Small intestine (tissue), 16 donors: ENCODE data around the gene ITGA5. TPM values are rescaled to one million over a fixed set of nuclear protein-coding genes. Genes with fewer than 3 reads are reported as not detected.

Experiments
- DNase-seq, 2 donors: peaks; one replicate each; pipeline versions ENCODE4 v3.0.0 to v3.0.0-alpha.2; 2013
- FAIRE-seq: peaks from 2 replicates; lab custom pipeline; 2012; peaks lifted over from hg19 to GRCh38; lab: Jason Lieb, UNC
- H3K27ac ChIP-seq, 3 donors: one replicate each; pipeline ENCODE4 v1.5.1; 2013; ENCODE audit warnings: low read length in 2 of 3, mild to moderate bottlenecking in 2 of 3, control low read depth in 1 of 3, inconsistent platforms in 1 of 3, low read depth in 1 of 3, moderate library complexity in 1 of 3
- H3K27me3 ChIP-seq, 3 donors: one replicate each; pipeline ENCODE4 v1.6.1; 2013; ENCODE audit warnings: low read length in 3 of 3, inconsistent platforms in 1 of 3; ENCODE audit not compliant: control insufficient read depth in 3 of 3, insufficient read depth in 3 of 3
- H3K36me3 ChIP-seq, 3 donors: one replicate each; pipeline ENCODE4 v1.6.1; 2013; ENCODE audit warnings: low read length in 3 of 3, inconsistent platforms in 1 of 3, low read depth in 1 of 3, mild to moderate bottlenecking in 1 of 3, moderate library complexity in 1 of 3; ENCODE audit not compliant: control insufficient read depth in 3 of 3, insufficient read depth in 2 of 3
- H3K4me1 ChIP-seq, 3 donors: one replicate each; pipeline ENCODE4 v1.6.1; 2013; ENCODE audit warnings: low read length in 2 of 3, inconsistent platforms in 1 of 3, low read depth in 1 of 3, mild to moderate bottlenecking in 1 of 3, moderate library complexity in 1 of 3; ENCODE audit not compliant: control insufficient read depth in 3 of 3, insufficient read depth in 2 of 3
- H3K4me3 ChIP-seq, 3 donors: one replicate each; pipeline ENCODE4 v1.5.1; 2013; ENCODE audit warnings: low read length in 3 of 3, control low read depth in 1 of 3, inconsistent platforms in 1 of 3, low read depth in 1 of 3, mild to moderate bottlenecking in 1 of 3, moderate library complexity in 1 of 3
- H3K9me3 ChIP-seq, 2 donors: one replicate each; pipeline ENCODE4 v1.6.1; 2013; ENCODE audit warnings: low read depth in 1 of 2, low read length in 1 of 2; ENCODE audit not compliant: control insufficient read depth in 2 of 2, insufficient read depth in 1 of 2
- WGBS, 3 donors: extraction: QIAGEN DNeasy Blood & Tissue Kit; methylation state at CpG; one replicate each; pipeline ENCODE4 v1.1.7; 2013; 5-methylcytosine and 5-hydroxymethylcytosine counted together
- long read RNA-seq, 10 donors: transcript quantifications; one replicate each; lab custom pipeline, GENCODE V29; 2026
- polyA plus RNA-seq, 4 donors: library from polyadenylated mRNA; stranded (reverse) in 3 of 4; unstranded in 1 of 4; fragments of 200-250 nt in 3 of 4; fragments of 120-200 nt in 1 of 4; gene quantifications; one replicate each; pipeline versions ENCODE4 v1.2.1 to v1.2.3, GENCODE V29; 2013
- donor health status: healthy with polysubstance abuse.
- donor health status: control.
- donor health status: control.
- donor health status: Bipolar disorder and iron deficiency.
- donor health status: healthy.

ITGA5 gene
- 10 to 100 TPM in 2 of 4 donors, 1 to 10 TPM in 2; 1.8 to 60.7 (median 7.9) TPM for polyA plus RNA-seq
- long read RNA-seq, donor 1, result 0 reads
- long read RNA-seq, donor 2, result 0 reads
- long read RNA-seq, donor 3, result 0 reads
- long read RNA-seq, donor 4, result 0 reads
- long read RNA-seq, donor 5, result 0 reads
- long read RNA-seq, donor 6, result 0 reads
- long read RNA-seq, donor 7, result 0 reads
- long read RNA-seq, donor 8, full-length matches to known transcripts, result 1 of 1 reads
- long read RNA-seq, donor 8, partial matches to known transcripts, result 0 of 1 reads
- long read RNA-seq, donor 8, other reads (novel, unspliced or antisense), result 0 of 1 reads
- long read RNA-seq, donor 9, result 0 reads
- long read RNA-seq, donor 10, partial matches to known transcripts, result 0 of 1 reads
- long read RNA-seq, donor 10, other reads (novel, unspliced or antisense), result 0 of 1 reads

GRCh38 chr12:54419088-54419887 lies at the start of gene ITGA5:
TSS of gene ITGA5 (minus strand) at chr12:54419266. CDS start at chr12:54419198, 68 bp downstream.
- peak in 1 of 2 donors; percentile 49 for DNase-seq
- no peak for FAIRE-seq
- Histone ChIP-seq H3K4me1 (peaks cover 0 to 8% (median 0%) of the 10 kb centered on the region in 3 donors), H3K4me3 (peak within 1 kb of the TSS; percentile 34 to 93 (median 63)), H3K27me3 (peaks cover 0 to 73% (median 2%) of the 10 kb centered on the region in 3 donors), H3K36me3 (no peaks in the 10 kb centered on the region), H3K27ac (peak within 1 kb of the TSS in 2 of 3 donors; percentile 65 to 86), H3K9me3 (no peaks in the 10 kb centered on the region)
- 4 to 6% (median 5%) methylated on average over 42 to 46 of the region's 46 CpGs for WGBS, 3 donors

- Histone ChIP-seq H3K4me3 (no peak overlapping the region), H3K27ac (no peak overlapping the region), H3K9me3 (no peaks in the 10 kb centered on the region), H3K36me3 (no peaks in the 10 kb centered on the region), H3K27me3 (peaks cover 0 to 9% (median 3%) of the 10 kb centered on the region in 3 donors), H3K4me1 (no peaks in the 10 kb centered on the region)
- 4 to 31% (median 16%) methylated on average over 1 of the region's 1 CpG for WGBS, 3 donors
- no peak for FAIRE-seq
- no peak for DNase-seq
Measured at GRCh38 chr12:54465857-54466523, 46.9 kb upstream of the ITGA5 start.

GRCh38 chr12:54463484-54463883 lies 44.4 kb upstream of the ITGA5 start:
- peaks cover 0 to 9% (median 3%) of the 10 kb centered on the region in 3 donors for H3K27me3 ChIP-seq
- FAIRE-seq (no peak), DNase-seq (no peak)
- H3K4me1 ChIP-seq, result no peaks in the 10 kb centered on the region
- WGBS, 3 donors, result 49 to 60% (median 57%) methylated on average over 3 of the region's 3 CpGs
- no peaks in the 10 kb centered on the region for H3K9me3 ChIP-seq
- H3K27ac ChIP-seq, result no peak overlapping the region
- H3K4me3 ChIP-seq, result no peak overlapping the region
- H3K36me3 ChIP-seq, result no peaks in the 10 kb centered on the region

GRCh38 chr12:54463034-54463433 lies 44.0 kb upstream of the ITGA5 start:
- H3K9me3 ChIP-seq, result no peaks in the 10 kb centered on the region
- 57 to 72% (median 65%) methylated on average over 2 of the region's 2 CpGs for WGBS, 3 donors
- peaks cover 0 to 9% (median 3%) of the 10 kb centered on the region in 3 donors for H3K27me3 ChIP-seq
- no peaks in the 10 kb centered on the region for H3K36me3 ChIP-seq
- FAIRE-seq (no peak), DNase-seq (no peak)
- no peaks in the 10 kb centered on the region for H3K4me1 ChIP-seq
- H3K4me3 ChIP-seq, result no peak overlapping the region
- no peak overlapping the region for H3K27ac ChIP-seq

GRCh38 chr12:54460317-54460923 lies 41.4 kb upstream of the ITGA5 start:
- Histone ChIP-seq H3K27me3 (peaks cover 0 to 9% (median 3%) of the 10 kb centered on the region in 3 donors), H3K4me3 (no peak overlapping the region), H3K27ac (no peak overlapping the region), H3K9me3 (no peaks in the 10 kb centered on the region), H3K36me3 (no peaks in the 10 kb centered on the region), H3K4me1 (no peaks in the 10 kb centered on the region)
- FAIRE-seq (no peak), DNase-seq (no peak)
- 72 to 75% (median 75%) methylated on average over 9 of the region's 9 CpGs for WGBS, 3 donors

GRCh38 chr12:54459355-54459754 lies 40.3 kb upstream of the ITGA5 start:
- 43 to 60% (median 47%) methylated on average over 2 of the region's 3 CpGs for WGBS, 3 donors
- Histone ChIP-seq H3K4me3 (no peak overlapping the region), H3K4me1 (no peaks in the 10 kb centered on the region), H3K36me3 (no peaks in the 10 kb centered on the region), H3K27ac (no peak overlapping the region), H3K27me3 (peaks cover 0 to 9% (median 3%) of the 10 kb centered on the region in 3 donors), H3K9me3 (no peaks in the 10 kb centered on the region)
- no peak for FAIRE-seq
- DNase-seq, result no peak

GRCh38 chr12:54455760-54456469 lies 36.8 kb upstream of the ITGA5 start:
- Histone ChIP-seq H3K36me3 (no peaks in the 10 kb centered on the region), H3K4me3 (no peak overlapping the region), H3K9me3 (no peaks in the 10 kb centered on the region), H3K27ac (no peak overlapping the region), H3K4me1 (no peaks in the 10 kb centered on the region), H3K27me3 (no peaks in the 10 kb centered on the region)
- FAIRE-seq, result no peak
- no peak for DNase-seq
